Effector CD4-positive, alpha-beta T cell (primary cell): ENCODE results near the gene CYFIP2.

Experiments used
- DNase-seq: peaks from one replicate; pipeline ENCODE4 v3.0.0-alpha.2; 2020

CYFIP2 gene

DNA sequence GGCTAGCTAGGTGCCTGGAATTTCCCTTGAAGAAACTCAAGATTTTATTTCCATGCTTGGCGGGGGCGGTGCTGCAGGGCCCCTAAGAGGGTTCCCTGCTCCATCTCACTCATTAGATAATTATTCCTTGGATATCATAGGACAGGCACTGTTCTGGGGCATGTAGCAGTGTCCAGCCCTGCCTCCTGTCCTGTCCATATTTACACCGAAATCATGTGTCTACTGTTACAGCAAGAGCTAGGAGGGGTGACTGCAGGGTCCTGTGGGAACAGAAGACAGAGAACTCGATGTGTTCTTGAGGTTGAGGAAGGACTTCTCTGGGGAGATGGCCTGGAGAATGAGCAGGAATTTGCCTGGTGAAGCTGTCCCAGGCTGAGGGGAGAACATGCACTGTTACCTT is 96.6 kb downstream of the CYFIP2 start:
- DNase-seq: no peak

- DNase-seq: no peak
Measured at GRCh38 chr5:157362982-157363381, 97.1 kb downstream of the CYFIP2 start.

DNA sequence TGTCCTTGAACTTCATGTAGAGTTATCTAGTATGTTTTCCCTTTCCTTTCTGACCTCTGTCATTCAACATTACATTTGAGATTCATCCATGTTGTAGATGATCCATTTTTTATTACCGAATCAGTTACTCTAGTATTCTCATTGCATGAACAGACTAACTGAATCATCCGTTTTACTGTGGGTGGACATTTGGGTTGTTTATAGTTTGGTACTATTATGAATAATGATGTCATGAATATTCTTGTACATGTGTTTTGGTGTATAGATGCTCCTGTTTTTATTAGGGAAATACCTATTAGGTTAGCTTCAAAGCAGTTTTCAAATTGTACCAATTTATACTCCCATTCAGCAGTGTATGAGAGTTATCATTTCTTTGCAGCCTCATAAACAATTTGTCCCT is 99.8 kb downstream of the CYFIP2 start:
- no peak for DNase-seq

DNA sequence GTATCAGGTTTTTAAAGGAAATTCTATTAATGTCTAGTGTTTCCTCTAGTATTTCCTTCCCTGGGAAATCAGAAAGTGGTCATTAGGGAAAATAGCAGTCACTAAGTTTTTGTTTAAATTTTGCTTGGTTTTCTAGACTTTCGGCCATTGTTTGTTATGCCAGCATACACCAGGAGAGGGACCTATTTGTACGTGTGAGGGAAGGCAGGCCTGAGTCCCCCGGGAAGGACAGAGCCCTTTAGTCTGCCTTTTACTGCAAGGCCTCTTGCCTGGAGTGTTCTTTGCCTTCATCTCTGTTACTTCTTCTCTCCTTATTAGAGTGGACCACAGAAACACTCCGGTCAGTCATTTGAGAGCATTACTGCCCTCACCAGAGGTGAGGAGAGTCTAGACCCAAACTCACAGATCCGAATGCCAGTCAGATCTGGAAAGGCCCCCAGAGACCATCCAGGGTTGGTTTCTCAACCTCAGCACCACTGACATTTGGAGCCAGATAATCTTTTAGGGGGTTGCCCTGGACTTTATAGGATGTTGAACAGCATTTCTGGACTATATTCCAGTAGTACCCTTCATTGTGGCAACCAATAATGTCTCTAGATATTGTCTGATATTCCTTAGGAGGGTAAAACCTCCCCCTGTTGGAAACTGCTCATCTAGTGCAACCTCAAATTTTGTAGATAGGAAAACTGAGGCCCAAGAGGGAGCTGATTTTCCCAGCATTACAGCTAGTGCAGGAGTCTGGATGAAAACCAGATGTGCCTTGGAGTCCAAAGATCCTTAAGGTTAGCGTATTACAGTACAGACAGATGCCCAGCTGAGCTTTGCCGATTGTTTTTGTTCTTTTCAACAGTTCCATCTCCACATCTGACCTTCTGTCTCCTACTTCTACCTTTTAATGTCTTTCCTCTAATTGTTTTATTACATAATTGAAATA is 101.1 kb downstream of the CYFIP2 start:
- DNase-seq: no peak

- DNase-seq: no peak
Measured at GRCh38 chr5:157369507-157369906, 103.6 kb downstream of the CYFIP2 start.

GRCh38 chr5:157370967-157371366 is 105.0 kb downstream of the CYFIP2 start:
- DNase-seq: no peak

DNA sequence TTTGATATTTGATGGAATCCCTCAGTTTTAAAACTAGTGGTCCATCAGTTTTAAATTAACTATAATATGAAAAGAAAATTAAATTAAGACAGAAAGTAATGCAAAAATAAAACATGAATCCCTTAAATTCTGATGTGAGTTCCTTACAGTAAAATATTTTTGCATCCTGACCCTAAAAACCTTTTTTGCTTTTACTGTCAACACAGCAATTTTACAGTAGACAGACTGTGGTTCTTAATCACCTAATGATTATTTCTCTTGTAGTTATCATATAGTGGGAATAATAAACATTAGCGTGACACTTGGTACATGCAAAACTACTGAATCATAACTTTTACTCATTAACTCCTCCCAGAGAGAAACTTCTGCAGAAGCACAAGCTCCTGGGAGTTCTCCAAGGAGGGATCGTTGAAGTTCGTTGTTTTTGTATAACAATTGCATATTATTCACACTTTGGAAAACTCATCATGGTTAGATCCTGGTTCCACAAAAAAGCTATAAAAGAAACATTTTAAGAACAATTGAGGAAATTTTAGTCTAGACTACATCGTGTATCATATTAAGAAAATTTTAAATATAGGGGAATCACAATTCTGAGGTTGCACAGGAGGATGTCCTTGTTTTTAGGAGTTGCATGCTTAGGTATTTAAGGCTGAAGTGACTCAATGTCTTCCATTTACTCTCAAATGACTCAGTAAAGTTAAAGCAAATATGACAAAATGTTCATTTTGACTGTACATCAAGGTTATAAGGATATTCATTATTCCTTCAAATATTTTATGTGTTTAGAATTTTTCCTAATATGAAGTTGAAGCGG is 105.9 kb downstream of the CYFIP2 start:
- DNase-seq: no peak

- DNase-seq: no peak
Measured at GRCh38 chr5:157372472-157372822, 106.5 kb downstream of the CYFIP2 start.

- DNase-seq: no peak
Measured at GRCh38 chr5:157378509-157378908, 112.6 kb downstream of the CYFIP2 start.

DNA sequence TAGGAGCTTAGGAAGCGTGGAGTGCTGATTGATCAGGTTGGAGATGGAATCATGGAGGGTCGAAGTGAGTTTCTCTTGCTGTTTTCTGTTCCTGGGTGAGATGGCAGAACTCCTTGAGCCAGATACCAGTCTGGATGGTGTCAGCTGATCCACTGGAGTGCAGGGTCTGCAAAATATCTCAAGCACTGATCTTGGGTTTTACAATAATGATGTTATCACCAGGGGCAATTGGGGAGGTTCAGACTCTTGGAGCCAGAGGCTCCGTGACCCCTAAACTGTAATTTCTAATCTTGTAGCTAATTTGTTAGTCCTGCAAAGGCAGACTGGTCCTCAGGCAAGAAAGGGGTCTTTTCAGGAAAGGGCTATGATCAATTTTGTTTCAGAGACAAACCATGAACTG is 114.1 kb downstream of the CYFIP2 start:
- no peak for DNase-seq

DNA sequence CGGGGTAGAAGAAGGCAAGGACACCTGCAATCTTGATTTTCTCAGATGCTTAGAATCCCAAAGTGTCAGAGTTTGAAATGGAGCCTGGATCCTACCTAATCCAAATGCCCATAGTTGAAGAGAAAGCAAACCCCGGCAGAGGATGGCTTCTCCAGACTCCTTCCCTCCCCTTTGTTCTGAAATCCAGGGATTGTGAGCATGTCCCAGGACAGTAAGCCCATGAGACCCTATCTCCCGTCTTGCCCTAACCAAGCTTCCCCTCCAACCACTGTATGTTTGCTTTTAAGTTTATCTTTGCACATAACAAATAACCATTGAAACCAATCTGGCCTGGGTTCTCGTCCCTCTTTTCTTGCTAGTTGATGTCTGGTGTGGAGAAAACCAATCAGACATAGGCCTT is 115.8 kb downstream of the CYFIP2 start:
- DNase-seq: no peak

DNA sequence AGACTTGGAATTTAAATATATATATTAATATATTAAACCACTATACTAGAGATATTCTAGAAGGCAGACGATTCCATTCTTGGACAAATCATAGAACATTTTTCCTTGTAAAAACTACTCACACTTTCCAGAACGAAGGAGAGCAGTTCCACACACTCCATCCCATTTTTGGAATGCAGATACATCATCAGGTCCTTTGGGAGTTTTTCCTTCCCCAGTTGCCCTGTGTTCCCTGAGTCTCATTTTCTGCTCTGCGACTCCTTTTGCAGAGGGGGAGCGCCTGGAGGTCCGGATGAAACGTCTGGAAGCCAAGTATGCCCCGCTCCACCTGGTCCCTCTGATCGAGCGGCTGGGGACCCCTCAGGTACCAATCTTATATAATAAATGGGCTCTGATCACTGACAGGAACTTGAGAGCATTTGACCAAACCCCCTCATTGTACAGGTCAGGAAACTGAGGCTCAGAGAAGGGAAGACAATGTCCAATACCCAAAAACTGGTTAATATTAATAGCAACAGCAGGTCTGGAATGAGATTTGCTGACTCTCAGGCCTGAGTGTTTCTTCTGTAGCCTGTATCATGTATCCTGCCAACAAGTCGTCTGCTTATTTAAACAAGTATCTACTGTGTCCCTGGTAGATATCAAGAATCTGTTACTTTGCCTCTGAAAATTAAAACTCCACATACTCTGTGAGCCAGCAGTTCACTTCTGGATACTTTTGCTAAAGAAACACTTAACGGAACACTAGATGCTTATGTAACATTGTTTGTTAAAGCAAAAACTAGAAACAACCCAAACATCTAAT is 117.3 kb downstream of the CYFIP2 start:
- DNase-seq: no peak

- DNase-seq: no peak
Measured at GRCh38 chr5:157384971-157385709, 119.2 kb downstream of the CYFIP2 start.

GRCh38 chr5:157387041-157387563 is 121.2 kb downstream of the CYFIP2 start:
- DNase-seq: no peak

- no peak for DNase-seq
Measured at GRCh38 chr5:157387683-157388093, 121.8 kb downstream of the CYFIP2 start.

DNA sequence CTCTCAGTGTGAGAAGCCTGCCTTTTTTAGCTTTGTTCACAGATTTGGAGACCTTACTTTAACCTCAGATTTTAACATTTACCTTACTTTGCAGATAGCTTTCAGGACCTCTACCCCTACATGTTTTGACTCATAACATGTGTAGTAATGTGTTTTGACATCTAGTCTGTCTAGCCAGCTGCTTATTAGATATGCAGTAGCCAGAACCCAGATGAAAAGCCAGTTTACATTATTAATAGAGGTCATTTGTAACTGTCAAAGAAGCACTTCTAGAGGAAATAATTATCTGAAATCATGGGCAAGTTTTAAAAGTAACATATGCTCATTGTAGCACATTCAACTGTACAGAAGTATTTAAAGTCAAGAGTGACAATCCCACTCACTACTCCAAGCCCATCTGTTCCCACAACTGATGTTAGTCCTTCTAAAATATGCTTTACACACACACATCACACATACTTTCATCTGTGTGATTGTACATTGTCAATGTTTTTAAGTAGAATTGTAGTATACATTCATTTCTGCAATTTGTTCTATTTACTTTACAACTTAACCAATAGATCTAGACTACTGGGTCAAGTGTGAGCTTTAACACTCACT is 122.3 kb downstream of the CYFIP2 start:
- no peak for DNase-seq

GRCh38 chr5:157389103-157389502 is 123.2 kb downstream of the CYFIP2 start:
- DNase-seq: no peak

- DNase-seq: no peak
Measured at GRCh38 chr5:157390133-157390532, 124.2 kb downstream of the CYFIP2 start.

DNA sequence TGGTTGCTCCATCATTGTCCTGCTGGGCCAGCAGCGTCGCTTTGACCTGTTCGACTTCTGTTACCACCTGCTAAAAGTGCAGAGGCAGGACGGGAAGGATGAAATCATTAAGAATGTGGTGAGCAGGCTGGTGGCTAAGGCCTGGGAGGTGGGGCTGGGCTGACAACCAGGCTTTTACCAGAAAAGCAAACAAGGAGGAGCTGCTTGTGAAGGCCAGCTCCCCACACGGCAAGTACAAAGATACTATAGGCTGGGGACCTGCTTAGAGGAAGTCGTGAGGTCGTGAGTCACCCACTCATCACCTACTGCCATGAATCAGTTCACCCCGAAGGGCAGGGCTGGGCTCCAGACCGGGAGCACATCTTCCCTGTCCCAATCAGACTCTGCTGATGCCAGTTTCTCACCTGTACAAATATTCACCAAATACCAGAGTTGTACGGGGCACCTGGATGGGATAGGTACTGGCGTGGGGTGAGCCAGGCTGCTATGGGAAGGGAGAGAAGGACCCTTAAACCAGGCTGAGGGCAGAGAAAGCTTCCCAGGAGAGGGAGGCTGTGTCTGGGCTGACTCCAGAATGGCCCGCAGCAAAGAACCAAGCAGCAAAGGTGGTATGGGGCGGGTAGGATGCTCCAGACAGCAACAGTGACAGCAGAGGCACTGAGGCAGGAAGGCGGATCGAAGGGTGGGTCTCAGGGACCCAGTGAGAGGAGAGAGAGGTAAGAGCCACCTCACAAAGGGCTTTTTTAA is 124.8 kb downstream of the CYFIP2 start:
- DNase-seq: peak; percentile 15

- DNase-seq: no peak
Measured at GRCh38 chr5:157398305-157398704, 132.4 kb downstream of the CYFIP2 start.
